ENCODE measurements around the gene MYH6.
A peak's percentile ranks its signal among the peaks of the same experiment; 100 is the strongest.

Gene MYH6

DNA sequence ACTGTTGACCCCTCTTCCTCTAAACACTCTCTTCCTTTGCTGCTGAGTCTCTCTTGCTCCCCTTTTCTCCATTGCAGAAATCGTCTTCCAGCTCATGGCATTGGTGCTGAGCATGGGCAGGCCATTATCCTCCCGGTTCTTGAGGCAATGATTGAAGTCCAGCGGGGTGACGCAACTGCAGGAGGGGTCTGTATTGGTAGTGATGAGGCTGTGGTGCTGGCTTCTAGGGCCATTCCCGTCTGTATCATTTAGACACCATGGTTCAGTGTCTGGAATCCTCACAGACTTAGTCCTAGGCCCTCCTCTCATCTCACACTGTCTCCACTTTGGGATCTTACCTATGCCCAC, 54.7 kb downstream of the MYH6 start:
- DNase-seq, result no peak

- DNase-seq, result peak; percentile 88
Observed at GRCh38 chr14:23352506-23353432, 55.3 kb downstream of the MYH6 start, which contains the start of gene SLC22A17. Gene SLC22A17 (minus strand): TSS chr14:23352887.

- DNase-seq, result peak; percentile 53
Observed at GRCh38 chr14:23351681-23352505, 56.2 kb downstream of the MYH6 start.

- no peak for DNase-seq
Observed at GRCh38 chr14:23349156-23349845, 58.8 kb downstream of the MYH6 start.

- DNase-seq, result no peak
Observed at GRCh38 chr14:23348297-23348655, 59.8 kb downstream of the MYH6 start.

- no peak for DNase-seq
Observed at GRCh38 chr14:23347406-23348296, 60.4 kb downstream of the MYH6 start.

DNA sequence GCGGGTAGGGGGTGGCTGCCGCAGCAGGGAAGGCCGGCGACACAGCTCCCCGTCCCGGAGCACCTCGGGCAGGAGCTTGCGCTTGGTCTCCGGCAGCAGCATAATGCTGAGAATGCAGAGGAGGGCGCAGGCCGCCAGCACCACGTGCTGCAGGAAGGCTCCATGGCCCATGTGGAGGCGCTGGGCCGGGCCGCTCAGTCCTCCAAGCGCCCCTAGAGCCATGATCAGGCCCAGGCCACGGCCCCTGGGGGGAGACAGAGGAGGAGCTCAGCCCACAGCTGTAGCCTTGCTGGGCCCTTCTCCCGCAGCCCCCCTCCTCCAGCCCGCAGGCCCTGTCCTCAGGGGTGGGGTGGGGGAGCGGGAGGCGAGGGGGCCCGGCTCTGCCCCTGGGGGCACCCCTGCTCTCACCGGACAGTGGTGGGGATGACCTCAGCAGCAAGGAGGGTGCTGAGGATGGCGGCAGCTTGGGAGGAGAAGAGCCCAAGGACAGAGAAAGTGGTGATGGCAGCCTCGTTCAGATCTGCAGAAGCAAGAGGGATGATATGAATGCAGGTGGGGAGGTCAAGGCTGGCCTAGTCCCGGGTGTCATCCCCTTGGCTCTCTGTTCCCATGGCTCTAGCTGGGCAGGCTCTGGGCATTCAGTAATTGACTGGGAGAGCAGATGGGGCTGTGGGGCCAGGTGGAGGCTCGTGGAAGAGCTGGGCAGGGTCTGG, 61.2 kb downstream of the MYH6 start:
- DNase-seq, result no peak

DNA sequence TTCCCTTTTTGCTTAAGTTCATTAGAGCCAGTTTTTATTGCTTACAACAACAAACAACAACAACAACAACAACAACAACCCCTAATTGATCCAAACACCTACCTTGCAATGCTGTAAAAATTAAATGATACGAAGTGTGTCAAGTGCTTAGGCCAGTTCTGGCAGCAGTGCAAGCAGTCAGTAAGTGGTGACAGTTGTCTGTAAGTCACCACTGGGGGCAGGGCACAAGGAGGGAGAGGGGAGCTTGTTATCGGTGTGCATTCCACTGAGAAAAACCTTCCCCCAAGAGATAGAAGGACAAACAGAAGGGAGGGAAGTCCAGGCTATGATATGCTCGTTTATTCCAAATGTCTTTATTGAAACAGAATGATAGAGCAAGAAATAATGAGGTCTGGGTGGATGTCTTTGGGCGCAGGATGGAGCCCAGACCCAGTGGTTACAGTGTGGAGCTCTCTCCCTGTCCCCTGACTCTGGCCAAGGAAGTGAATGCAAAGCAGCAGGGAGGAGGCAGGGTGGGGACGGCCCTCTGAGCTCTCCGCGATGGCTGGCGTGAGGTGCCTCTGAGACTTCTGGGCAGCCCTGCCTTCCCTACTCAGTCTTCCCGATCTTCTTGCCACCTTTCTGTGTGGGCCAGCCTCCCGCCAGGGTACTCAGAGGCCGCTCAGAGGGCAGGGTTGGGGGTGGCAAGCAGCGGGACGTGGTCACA, 61.9 kb downstream of the MYH6 start:
- DNase-seq, result no peak

DNA sequence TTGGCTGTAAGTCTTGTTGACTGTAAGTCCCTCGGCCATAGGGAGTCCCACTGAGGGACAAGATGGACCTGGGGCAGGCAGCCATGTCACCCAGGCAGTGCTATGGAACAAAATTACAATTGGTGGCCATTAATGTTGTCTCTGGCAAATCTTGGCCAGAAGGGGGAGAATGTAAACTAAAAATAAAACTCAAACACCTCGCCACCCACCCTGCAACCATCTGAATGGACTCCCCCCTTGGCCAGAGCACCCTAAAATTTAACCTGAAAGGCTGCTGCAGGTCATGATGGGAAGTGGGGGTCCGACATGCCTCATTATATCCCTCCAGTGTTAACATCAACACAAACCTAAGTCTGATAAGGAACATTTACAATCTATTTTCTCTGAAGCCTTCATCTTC, 63.6 kb downstream of the MYH6 start:
- DNase-seq, result no peak

- DNase-seq, result no peak
Observed at GRCh38 chr14:23339506-23340268, 68.4 kb downstream of the MYH6 start.

GRCh38 chr14:23335623-23336022, 72.5 kb downstream of the MYH6 start:
- no peak for DNase-seq

All from DMS79 treated with DMSO at 0.1 percent for 48 hours (cell line).